GM18505 (cell line): ENCODE measurements around the gene AGTR1.

Experiments
- ATAC-seq: cut with Tn5 transposase; IDR thresholded peaks from one replicate; pipeline ENCODE4 v1.9.1; 2021; ENCODE audit not compliant: unreplicated experiment
- POLR2A ChIP-seq: IDR thresholded peaks from 4 replicates; pipeline ENCODE4 v1.6.1; 2011; ENCODE audit warnings: borderline replicate concordance; ENCODE audit not compliant: insufficient read depth, insufficient read length; ENCODE audit errors: extremely low read depth

AGTR1 gene

DNA sequence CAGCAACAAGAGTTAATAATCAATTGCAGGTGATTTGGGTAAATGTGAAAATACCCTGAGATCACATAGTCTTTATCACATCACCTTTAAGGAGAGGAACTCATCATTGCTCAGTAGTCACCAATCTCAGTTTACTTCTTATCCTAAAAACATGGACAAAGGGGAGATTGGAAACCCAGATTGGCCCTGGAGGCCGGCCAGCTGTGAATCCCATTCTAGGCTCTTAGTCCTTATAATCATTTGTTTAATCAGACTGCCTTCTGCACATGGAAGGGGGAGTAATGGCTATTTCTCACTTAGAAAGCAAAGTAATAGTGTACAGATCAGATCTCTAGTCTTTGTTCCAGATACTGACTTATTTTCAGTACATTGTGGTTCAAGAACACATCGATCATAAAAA is 92.7 kb downstream of the AGTR1 start:
- ATAC-seq, result no peak
- TF ChIP-seq POLR2A, result no peak

DNA sequence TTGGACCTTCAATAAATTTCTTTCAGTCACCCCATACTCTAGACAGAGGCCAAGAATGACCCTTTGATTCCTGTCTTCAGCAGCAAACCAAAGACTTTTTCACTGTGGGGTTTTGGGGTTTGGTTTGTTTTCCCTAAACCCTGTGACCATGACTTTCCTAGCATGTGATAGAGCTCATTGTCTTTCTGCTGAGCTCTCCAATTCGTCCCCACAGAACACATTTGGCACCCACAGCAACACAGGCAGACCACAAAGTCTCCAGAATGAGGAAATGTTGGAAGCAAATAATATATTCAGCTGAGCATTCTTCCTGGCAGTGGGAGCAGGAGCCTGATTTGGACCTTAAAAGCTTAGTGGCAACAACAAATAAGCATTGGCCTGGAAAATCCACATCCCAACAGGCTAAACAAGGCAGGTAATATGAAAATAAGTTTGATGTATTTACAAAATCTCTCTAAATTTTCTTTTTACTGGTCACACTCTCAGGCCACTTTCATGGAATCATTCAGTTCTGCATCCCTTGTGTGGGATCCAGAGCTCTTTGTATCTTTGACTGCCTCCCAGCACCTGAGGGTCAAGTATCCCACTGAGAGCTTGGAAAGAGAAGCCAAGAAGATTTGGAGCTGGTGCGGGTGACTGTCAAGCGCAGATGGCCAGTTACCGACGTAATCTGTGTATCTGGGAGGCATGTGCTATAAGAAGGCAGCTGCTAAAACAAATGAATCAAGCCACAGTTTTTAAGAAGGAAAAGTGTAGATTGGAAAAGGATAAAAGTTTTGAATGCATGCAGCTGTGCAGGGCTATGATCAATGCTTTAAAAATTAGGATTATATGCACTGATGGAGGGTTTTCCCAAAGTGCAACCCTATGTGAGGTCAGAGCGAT is 93.4 kb downstream of the AGTR1 start:
- TF ChIP-seq POLR2A, result no peak
- ATAC-seq, result no peak

DNA sequence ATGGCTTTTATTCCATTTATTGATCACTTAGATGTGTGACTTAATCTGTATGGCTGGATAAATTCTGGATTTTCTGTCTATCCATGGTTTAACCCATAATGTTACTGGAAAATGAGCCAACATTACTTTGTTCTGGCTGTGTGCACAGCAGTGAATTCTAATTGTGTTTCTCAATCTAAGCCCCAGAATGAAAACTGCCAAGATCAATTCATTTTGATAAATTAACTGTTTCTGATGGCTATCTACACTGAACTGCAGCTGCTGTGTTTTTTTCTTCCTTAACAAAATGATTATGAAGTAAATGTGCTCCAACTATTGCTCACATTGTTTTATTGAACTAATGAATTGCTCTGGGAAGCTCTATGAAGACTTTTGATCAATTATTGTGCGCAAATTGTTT is 94.2 kb downstream of the AGTR1 start:
- ATAC-seq, result no peak
- TF ChIP-seq POLR2A, result no peak

DNA sequence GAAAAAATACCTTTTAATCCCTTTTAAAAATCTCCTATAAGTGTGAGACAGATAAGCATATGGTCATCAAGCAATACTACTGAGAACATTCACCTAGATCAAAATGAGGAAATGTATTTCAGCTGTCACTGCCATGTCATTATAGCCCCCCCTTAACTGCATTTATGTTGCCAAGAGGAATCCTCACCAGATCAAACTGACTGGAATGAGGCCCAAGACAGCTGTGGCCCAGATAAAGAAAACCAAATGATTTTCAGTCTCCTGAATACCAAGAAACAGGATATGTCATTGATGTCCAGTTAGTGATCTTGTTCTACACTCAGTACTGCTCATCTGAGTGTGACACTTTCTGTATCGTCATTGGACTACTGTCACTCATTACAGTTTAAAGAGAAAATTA is 94.8 kb downstream of the AGTR1 start:
- TF ChIP-seq POLR2A, result no peak
- no peak for ATAC-seq
